ENCODE measurements around the gene MLYCD.

DNA sequence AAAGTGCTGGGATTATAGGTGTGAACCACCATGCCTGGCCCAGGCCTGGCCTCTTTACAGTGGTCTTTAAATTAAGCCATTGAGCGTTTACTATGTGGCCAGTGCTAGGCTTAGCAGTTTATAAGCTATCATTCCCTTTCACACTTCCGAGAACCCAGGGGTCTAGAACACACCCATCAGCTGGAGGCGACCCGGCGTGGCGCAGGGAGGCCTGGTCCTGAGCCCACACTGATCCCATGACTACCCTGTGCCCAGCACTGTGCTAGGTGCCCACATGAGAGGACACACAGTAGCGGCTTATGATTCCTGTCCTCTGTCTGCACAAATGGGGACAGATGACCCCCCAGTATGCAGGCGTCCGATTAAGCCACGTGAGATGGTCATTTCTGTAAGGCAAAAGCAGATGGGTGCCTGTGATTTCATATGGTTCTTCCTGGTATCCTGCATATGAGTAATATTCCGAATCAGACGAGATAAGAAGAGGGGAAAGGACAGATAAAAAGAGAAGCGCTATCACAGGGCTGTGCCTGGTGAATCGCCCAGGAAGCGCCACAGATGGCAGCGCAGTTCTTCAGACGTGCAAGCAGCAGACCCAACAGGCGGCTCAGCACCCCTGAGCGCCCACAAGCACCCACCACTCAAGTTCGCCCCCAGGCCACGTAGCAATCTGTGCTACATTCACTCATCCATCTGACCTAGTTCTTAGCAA, 59.4 kb downstream of the MLYCD start:
- TF ChIP-seq HDGF (IDR thresholded peaks at IDR 0.05) = no peak
- no peak for TF ChIP-seq EED (IDR thresholded peaks at IDR 0.05; ENCODE audit: low read depth)
- no peak for TF ChIP-seq POLR2A (IDR thresholded peaks at IDR 0.05; ENCODE audit: low read depth, low read length)
- TF ChIP-seq CHD4 (IDR thresholded peaks at IDR 0.05) = no peak
- no peak for TF ChIP-seq EZH2 (IDR thresholded peaks at IDR 0.05; ENCODE audit: borderline replicate concordance, control insufficient read depth, low read depth, low read length)
- no peak for TF ChIP-seq YY1 (IDR thresholded peaks at IDR 0.05; ENCODE audit: low read depth, low read length)
- TF ChIP-seq, protein P1, sequence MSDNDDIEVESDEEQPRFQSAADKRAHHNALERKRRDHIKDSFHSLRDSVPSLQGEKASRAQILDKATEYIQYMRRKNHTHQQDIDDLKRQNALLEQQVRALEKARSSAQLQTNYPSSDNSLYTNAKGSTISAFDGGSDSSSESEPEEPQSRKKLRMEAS (IDR thresholded peaks at IDR 0.05; ENCODE audit: low read depth, low read length) = no peak
- no peak for TF ChIP-seq IKZF1 (conservative IDR thresholded peaks at IDR 0.05)
- TF ChIP-seq EP300 (IDR thresholded peaks at IDR 0.05; ENCODE audit: borderline replicate concordance in 1 of 2, control insufficient read depth in 1 of 2, low read depth in 2 of 2, low read length in 2 of 2) = no peak

Data from GM12878 (cell line).